Measurements from ENCODE around the gene DDX60. TPM values are rescaled to one million over a fixed set of nuclear protein-coding genes. Genes with fewer than 3 reads are reported as not detected.

The DDX60 gene
- polyA plus RNA-seq, 1 donor from 2014 or later: not detected

DNA sequence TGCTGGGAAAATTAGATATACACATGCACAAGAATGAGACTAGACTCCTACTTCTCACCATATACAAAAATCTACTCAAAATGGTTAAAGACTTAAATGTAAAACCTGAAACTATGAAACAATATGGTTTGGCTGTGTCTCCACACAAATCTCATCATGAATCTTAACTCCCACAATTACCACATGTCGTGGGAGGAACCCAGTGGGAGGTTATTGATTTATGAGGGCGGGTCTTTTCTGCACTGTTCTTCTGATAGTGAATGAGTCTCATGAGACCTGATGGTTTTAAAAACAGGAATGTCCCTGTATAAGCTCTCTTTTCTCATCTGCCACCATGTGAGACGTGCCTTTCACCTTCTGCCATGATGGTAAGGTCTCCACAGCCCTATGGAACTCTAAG is 48.5 kb upstream of the DDX60 start:
- Histone ChIP-seq H3K4me2 (ENCODE audit: low read length) (no peak overlapping the region), H2AFZ (ENCODE audit: low read depth, low read length) (no peak overlapping the region), H4K20me1 (ENCODE audit: insufficient read depth) (no peaks in the 10 kb centered on the region), H3K36me3 (ENCODE audit: insufficient read depth, low read length) (no peaks in the 10 kb centered on the region), H3K4me3 (ENCODE audit: low read length) (no peak overlapping the region), H3K9ac (ENCODE audit: low read length) (no peak overlapping the region), H3K79me2 (replicated peaks; ENCODE audit: insufficient read depth, low read length) (no peaks in the 10 kb centered on the region), H3K27me3 (ENCODE audit: insufficient read depth, low read depth, low read length) (no peaks in the 10 kb centered on the region), H3K9me3 (ENCODE audit: low read length) (no peaks in the 10 kb centered on the region), H3K9me2 (ENCODE audit: insufficient read depth, low read length) (no peaks in the 10 kb centered on the region), H3K27ac (ENCODE audit: low read length) (no peak overlapping the region), H3F3A (ENCODE audit: insufficient read depth, low read length, poor library complexity, severe bottlenecking) (no peaks in the 10 kb centered on the region)
- no peak for TF ChIP-seq EZH2 (IDR thresholded peaks at IDR 0.05; ENCODE audit: borderline replicate concordance, insufficient read depth, low read length, poor library complexity, severe bottlenecking)
- TF ChIP-seq, protein P1, sequence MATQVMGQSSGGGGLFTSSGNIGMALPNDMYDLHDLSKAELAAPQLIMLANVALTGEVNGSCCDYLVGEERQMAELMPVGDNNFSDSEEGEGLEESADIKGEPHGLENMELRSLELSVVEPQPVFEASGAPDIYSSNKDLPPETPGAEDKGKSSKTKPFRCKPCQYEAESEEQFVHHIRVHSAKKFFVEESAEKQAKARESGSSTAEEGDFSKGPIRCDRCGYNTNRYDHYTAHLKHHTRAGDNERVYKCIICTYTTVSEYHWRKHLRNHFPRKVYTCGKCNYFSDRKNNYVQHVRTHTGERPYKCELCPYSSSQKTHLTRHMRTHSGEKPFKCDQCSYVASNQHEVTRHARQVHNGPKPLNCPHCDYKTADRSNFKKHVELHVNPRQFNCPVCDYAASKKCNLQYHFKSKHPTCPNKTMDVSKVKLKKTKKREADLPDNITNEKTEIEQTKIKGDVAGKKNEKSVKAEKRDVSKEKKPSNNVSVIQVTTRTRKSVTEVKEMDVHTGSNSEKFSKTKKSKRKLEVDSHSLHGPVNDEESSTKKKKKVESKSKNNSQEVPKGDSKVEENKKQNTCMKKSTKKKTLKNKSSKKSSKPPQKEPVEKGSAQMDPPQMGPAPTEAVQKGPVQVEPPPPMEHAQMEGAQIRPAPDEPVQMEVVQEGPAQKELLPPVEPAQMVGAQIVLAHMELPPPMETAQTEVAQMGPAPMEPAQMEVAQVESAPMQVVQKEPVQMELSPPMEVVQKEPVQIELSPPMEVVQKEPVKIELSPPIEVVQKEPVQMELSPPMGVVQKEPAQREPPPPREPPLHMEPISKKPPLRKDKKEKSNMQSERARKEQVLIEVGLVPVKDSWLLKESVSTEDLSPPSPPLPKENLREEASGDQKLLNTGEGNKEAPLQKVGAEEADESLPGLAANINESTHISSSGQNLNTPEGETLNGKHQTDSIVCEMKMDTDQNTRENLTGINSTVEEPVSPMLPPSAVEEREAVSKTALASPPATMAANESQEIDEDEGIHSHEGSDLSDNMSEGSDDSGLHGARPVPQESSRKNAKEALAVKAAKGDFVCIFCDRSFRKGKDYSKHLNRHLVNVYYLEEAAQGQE (IDR thresholded peaks at IDR 0.05; ENCODE audit: borderline replicate concordance): no peak
- no peak for TF ChIP-seq EP300 (conservative IDR thresholded peaks at IDR 0.05; ENCODE audit: poor library complexity, severe bottlenecking)
- no peak for TF ChIP-seq POLR2AphosphoS5 (IDR thresholded peaks at IDR 0.05)
- no peak for TF ChIP-seq RAD21 (conservative IDR thresholded peaks at IDR 0.05)
- no peak for TF ChIP-seq SMC3 (conservative IDR thresholded peaks at IDR 0.05; ENCODE audit: poor library complexity)
- no peak for TF ChIP-seq MXI1 (conservative IDR thresholded peaks at IDR 0.05; ENCODE audit: poor library complexity, severe bottlenecking)
- TF ChIP-seq CTCF (IDR thresholded peaks at IDR 0.05; ENCODE audit: poor library complexity, severe bottlenecking): no peak
- no peak for TF ChIP-seq TAF1 (IDR thresholded peaks at IDR 0.05; ENCODE audit: low read depth)

DNA sequence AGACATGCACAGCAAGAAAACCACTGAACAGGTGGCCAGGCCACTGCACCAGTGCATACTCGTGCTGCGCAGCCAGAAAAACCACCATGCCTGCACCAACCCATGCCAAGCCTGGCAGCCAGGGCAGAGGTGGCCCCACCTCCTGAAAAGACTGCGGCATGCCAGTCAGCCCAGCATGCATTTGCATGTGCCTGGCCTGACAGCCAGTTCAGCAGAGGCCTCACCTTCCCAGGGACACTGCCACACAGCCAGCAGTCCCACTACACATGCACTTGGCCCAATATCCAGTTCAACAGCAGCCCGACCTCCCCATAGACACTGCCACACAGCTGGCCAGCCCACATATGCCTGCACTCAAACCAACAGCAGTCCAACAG is 43.5 kb upstream of the DDX60 start:
- Histone ChIP-seq H4K20me1 (ENCODE audit: insufficient read depth) (no peaks in the 10 kb centered on the region), H3F3A (ENCODE audit: insufficient read depth, low read length, poor library complexity, severe bottlenecking) (no peaks in the 10 kb centered on the region), H3K9me3 (ENCODE audit: low read length) (no peaks in the 10 kb centered on the region), H3K9me2 (ENCODE audit: insufficient read depth, low read length) (no peaks in the 10 kb centered on the region), H3K79me2 (replicated peaks; ENCODE audit: insufficient read depth, low read length) (no peaks in the 10 kb centered on the region), H3K9ac (ENCODE audit: low read length) (no peak overlapping the region), H3K36me3 (ENCODE audit: insufficient read depth, low read length) (no peaks in the 10 kb centered on the region), H3K27me3 (ENCODE audit: insufficient read depth, low read depth, low read length) (no peaks in the 10 kb centered on the region), H3K27ac (ENCODE audit: low read length) (no peak overlapping the region), H3K4me3 (ENCODE audit: low read length) (no peak overlapping the region), H3K4me2 (ENCODE audit: low read length) (no peak overlapping the region), H2AFZ (ENCODE audit: low read depth, low read length) (no peak overlapping the region)
- no peak for TF ChIP-seq MXI1 (conservative IDR thresholded peaks at IDR 0.05; ENCODE audit: poor library complexity, severe bottlenecking)
- TF ChIP-seq SMC3 (conservative IDR thresholded peaks at IDR 0.05; ENCODE audit: poor library complexity): no peak
- TF ChIP-seq, protein P1 (IDR thresholded peaks at IDR 0.05; ENCODE audit: borderline replicate concordance): no peak
- TF ChIP-seq CTCF (IDR thresholded peaks at IDR 0.05; ENCODE audit: poor library complexity, severe bottlenecking): no peak
- TF ChIP-seq EP300 (conservative IDR thresholded peaks at IDR 0.05; ENCODE audit: poor library complexity, severe bottlenecking): no peak
- TF ChIP-seq TAF1 (IDR thresholded peaks at IDR 0.05; ENCODE audit: low read depth): no peak
- no peak for TF ChIP-seq RAD21 (conservative IDR thresholded peaks at IDR 0.05)
- no peak for TF ChIP-seq POLR2AphosphoS5 (IDR thresholded peaks at IDR 0.05)
- TF ChIP-seq EZH2 (IDR thresholded peaks at IDR 0.05; ENCODE audit: borderline replicate concordance, insufficient read depth, low read length, poor library complexity, severe bottlenecking): no peak

Data from neural cell (in vitro differentiated cells).